ENCODE measurements around the gene FLRT2.

FLRT2 gene

GRCh38 chr14:85564841-85565527 is 35.0 kb downstream of the FLRT2 start:
- no peak for DNase-seq (ENCODE audit: low read depth in 2 of 2)

GRCh38 chr14:85565862-85566296 is 35.9 kb downstream of the FLRT2 start:
- DNase-seq (ENCODE audit: low read depth in 2 of 2), result no peak

GRCh38 chr14:85566603-85567002 is 36.7 kb downstream of the FLRT2 start:
- DNase-seq (ENCODE audit: low read depth in 2 of 2), result no peak

GRCh38 chr14:85572011-85572410 is 42.1 kb downstream of the FLRT2 start:
- DNase-seq (ENCODE audit: low read depth in 2 of 2), result no peak

GRCh38 chr14:85572845-85573244 is 42.9 kb downstream of the FLRT2 start:
- no peak for DNase-seq (ENCODE audit: low read depth in 2 of 2)

- no peak for DNase-seq (ENCODE audit: low read depth in 2 of 2)
These were observed 43.5 kb downstream of the FLRT2 start for GRCh38 chr14:85573406-85573805.

GRCh38 chr14:85574853-85575616 is 45.1 kb downstream of the FLRT2 start:
- DNase-seq (ENCODE audit: low read depth in 2 of 2), result no peak

GRCh38 chr14:85575617-85575898 is 45.6 kb downstream of the FLRT2 start:
- no peak for DNase-seq (ENCODE audit: low read depth in 2 of 2)

GRCh38 chr14:85576218-85576617 is 46.3 kb downstream of the FLRT2 start:
- no peak for DNase-seq (ENCODE audit: low read depth in 2 of 2)

- no peak for DNase-seq (ENCODE audit: low read depth in 2 of 2)
These were observed 47.1 kb downstream of the FLRT2 start for GRCh38 chr14:85576848-85577542.

GRCh38 chr14:85577543-85578114 is 47.7 kb downstream of the FLRT2 start:
- no peak for DNase-seq (ENCODE audit: low read depth in 2 of 2)

GRCh38 chr14:85578357-85578756 is 48.4 kb downstream of the FLRT2 start:
- no peak for DNase-seq (ENCODE audit: low read depth in 2 of 2)

- DNase-seq (ENCODE audit: low read depth in 2 of 2), result no peak
These were observed 49.0 kb downstream of the FLRT2 start for GRCh38 chr14:85578930-85579329.

GRCh38 chr14:85579942-85580341 is 50.0 kb downstream of the FLRT2 start:
- DNase-seq (ENCODE audit: low read depth in 2 of 2), result no peak

GRCh38 chr14:85580536-85581140 is 50.7 kb downstream of the FLRT2 start:
- no peak for DNase-seq (ENCODE audit: low read depth in 2 of 2)

- DNase-seq (ENCODE audit: low read depth in 2 of 2), result no peak
These were observed 51.7 kb downstream of the FLRT2 start for GRCh38 chr14:85581691-85582090.

GRCh38 chr14:85583380-85583779 is 53.4 kb downstream of the FLRT2 start:
- DNase-seq (ENCODE audit: low read depth in 2 of 2), result no peak

GRCh38 chr14:85584481-85584880 is 54.5 kb downstream of the FLRT2 start:
- DNase-seq (ENCODE audit: low read depth in 2 of 2), result no peak

- DNase-seq (ENCODE audit: low read depth in 2 of 2), result no peak
These were observed 57.3 kb downstream of the FLRT2 start for GRCh38 chr14:85587151-85587711.

- no peak for DNase-seq (ENCODE audit: low read depth in 2 of 2)
These were observed 60.8 kb downstream of the FLRT2 start for GRCh38 chr14:85590784-85591183.

GRCh38 chr14:85594217-85594616 is 64.3 kb downstream of the FLRT2 start:
- no peak for DNase-seq (ENCODE audit: low read depth in 2 of 2)

GRCh38 chr14:85595981-85596380 is 66.0 kb downstream of the FLRT2 start:
- DNase-seq (ENCODE audit: low read depth in 2 of 2), result no peak

Measured in stimulated activated CD8-positive, alpha-beta memory T cell treated with anti-CD3 and anti-CD28 coated beads, Interleukin-7, amount 100 ng/mL, for 1 hour (primary cell).